Smooth muscle cell (in vitro differentiated cells): ENCODE results near the gene SARS1. TPM values are rescaled to one million over a fixed set of nuclear protein-coding genes. Genes with fewer than 3 reads are reported as not detected.
"Not testable (repeated sequence)": the region's sequence is repeated elsewhere in the genome, so short reads cannot be mapped to it uniquely, and the experiment has no call there.

Source experiments
- DNase-seq: peaks from one replicate; lab custom pipeline; 2025; ENCODE audit not compliant: unreplicated experiment; lab: John Stamatoyannopoulos, UW
- H2AFZ ChIP-seq: fragments of 200-600 bp; sonication (generic); 2 replicates; pipeline ENCODE4 v1.6.0; 2016; ENCODE audit warnings: antibody characterized with exemption, low read depth, mild to moderate bottlenecking
- H3F3A ChIP-seq: fragments of 200-600 bp; sonication (generic); 2 replicates; pipeline ENCODE4 v1.6.0; 2017; ENCODE audit warnings: antibody characterized with exemption, low read depth
- H3K27ac ChIP-seq: fragments of 200-600 bp; sonication (generic); 2 replicates; pipeline ENCODE4 v1.5.1; 2016; ENCODE audit warnings: low read depth, mild to moderate bottlenecking
- H3K27me3 ChIP-seq: fragments of 200-600 bp; sonication (generic); 2 replicates; pipeline ENCODE4 v1.6.1; 2016; ENCODE audit warnings: low read depth, mild to moderate bottlenecking
- H3K36me3 ChIP-seq: fragments of 200-600 bp; sonication (generic); 2 replicates; pipeline ENCODE4 v1.5.1; 2016; ENCODE audit warnings: low read depth
- H3K4me1 ChIP-seq: fragments of 200-600 bp; sonication (generic); 2 replicates; pipeline ENCODE4 v1.5.1; 2016; ENCODE audit warnings: low read depth
- H3K4me2 ChIP-seq: fragments of 200-600 bp; sonication (generic); 2 replicates; pipeline ENCODE4 v1.6.0; 2016; ENCODE audit warnings: mild to moderate bottlenecking
- H3K4me3 ChIP-seq: fragments of 200-600 bp; sonication (generic); 2 replicates; pipeline ENCODE4 v1.5.1; 2016; ENCODE audit warnings: mild to moderate bottlenecking
- H3K79me2 ChIP-seq: fragments of 200-600 bp; sonication (generic); 2 replicates; pipeline ENCODE4 v1.6.0; 2016; ENCODE audit warnings: low read depth, mild to moderate bottlenecking
- H3K9ac ChIP-seq: fragments of 200-600 bp; sonication (generic); 2 replicates; pipeline ENCODE4 v1.6.0; 2016; ENCODE audit warnings: low read depth
- H3K9me3 ChIP-seq: fragments of 200-600 bp; sonication (generic); replicated peaks from 2 replicates; pipeline ENCODE4 v1.5.1; 2016; ENCODE audit warnings: low read depth
- H4K20me1 ChIP-seq: fragments of 200-600 bp; sonication (generic); 2 replicates; pipeline ENCODE4 v1.6.0; 2016; ENCODE audit warnings: low read depth
- WGBS: methylation state at CpG from one replicate; pipeline ENCODE4 v1.1.7; 2016; ENCODE audit warnings: low lambda C conversion rate; 5-methylcytosine and 5-hydroxymethylcytosine counted together
- polyA plus RNA-seq: library from polyadenylated mRNA; unstranded; fragments of >200 nt; fragmentation: Nextera tagmentation; extraction: Ambion mirVana; gene quantifications from 2 replicates; pipeline ENCODE4 v1.2.1, GENCODE V29; 2016
- total RNA-seq: library from RNA; depleted of rRNA; stranded (reverse); fragments of >200 nt; gene quantifications from 2 replicates; pipeline ENCODE4 v1.2.3, GENCODE V29; 2014
- TF ChIP-seq, protein P1 (sequence below): fragments of 200-600 bp; sonication (generic); IDR thresholded peaks from 2 replicates; pipeline ENCODE4 v1.5.1; 2017; ENCODE audit warnings: borderline replicate concordance, mild to moderate bottlenecking, antibody characterized with exemption; ENCODE audit not compliant: insufficient read depth, poor library complexity, severe bottlenecking

Gene SARS1
- total and polyA plus RNA-seq, 2 experiments from 2014 or later, result 157 to 176 TPM

GRCh38 chr1:109282497-109282951 is 68.8 kb downstream of the SARS1 start:
- H3K4me3 ChIP-seq, result peak overlapping the region; percentile 81
- DNase-seq, result no peak
- no peaks in the 10 kb centered on the region for H3K27me3 ChIP-seq
- H4K20me1 ChIP-seq, result no peaks in the 10 kb centered on the region
- H3K4me2 ChIP-seq, result peak overlapping the region; percentile 86
- peak overlapping the region; percentile 76 for H2AFZ ChIP-seq
- peaks cover 15% of the 10 kb centered on the region for H3K79me2 ChIP-seq
- WGBS, result 4% methylated on average over 10 of the region's 10 CpGs
- H3K9ac ChIP-seq, result peak overlapping the region; percentile 31
- no peaks in the 10 kb centered on the region for H3K4me1 ChIP-seq
- no peaks in the 10 kb centered on the region for H3F3A ChIP-seq
- no peaks in the 10 kb centered on the region for H3K36me3 ChIP-seq
- no peaks in the 10 kb centered on the region for H3K9me3 ChIP-seq
- TF ChIP-seq, protein P1, sequence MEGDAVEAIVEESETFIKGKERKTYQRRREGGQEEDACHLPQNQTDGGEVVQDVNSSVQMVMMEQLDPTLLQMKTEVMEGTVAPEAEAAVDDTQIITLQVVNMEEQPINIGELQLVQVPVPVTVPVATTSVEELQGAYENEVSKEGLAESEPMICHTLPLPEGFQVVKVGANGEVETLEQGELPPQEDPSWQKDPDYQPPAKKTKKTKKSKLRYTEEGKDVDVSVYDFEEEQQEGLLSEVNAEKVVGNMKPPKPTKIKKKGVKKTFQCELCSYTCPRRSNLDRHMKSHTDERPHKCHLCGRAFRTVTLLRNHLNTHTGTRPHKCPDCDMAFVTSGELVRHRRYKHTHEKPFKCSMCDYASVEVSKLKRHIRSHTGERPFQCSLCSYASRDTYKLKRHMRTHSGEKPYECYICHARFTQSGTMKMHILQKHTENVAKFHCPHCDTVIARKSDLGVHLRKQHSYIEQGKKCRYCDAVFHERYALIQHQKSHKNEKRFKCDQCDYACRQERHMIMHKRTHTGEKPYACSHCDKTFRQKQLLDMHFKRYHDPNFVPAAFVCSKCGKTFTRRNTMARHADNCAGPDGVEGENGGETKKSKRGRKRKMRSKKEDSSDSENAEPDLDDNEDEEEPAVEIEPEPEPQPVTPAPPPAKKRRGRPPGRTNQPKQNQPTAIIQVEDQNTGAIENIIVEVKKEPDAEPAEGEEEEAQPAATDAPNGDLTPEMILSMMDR, result no peak
- no peak overlapping the region for H3K27ac ChIP-seq

DNA sequence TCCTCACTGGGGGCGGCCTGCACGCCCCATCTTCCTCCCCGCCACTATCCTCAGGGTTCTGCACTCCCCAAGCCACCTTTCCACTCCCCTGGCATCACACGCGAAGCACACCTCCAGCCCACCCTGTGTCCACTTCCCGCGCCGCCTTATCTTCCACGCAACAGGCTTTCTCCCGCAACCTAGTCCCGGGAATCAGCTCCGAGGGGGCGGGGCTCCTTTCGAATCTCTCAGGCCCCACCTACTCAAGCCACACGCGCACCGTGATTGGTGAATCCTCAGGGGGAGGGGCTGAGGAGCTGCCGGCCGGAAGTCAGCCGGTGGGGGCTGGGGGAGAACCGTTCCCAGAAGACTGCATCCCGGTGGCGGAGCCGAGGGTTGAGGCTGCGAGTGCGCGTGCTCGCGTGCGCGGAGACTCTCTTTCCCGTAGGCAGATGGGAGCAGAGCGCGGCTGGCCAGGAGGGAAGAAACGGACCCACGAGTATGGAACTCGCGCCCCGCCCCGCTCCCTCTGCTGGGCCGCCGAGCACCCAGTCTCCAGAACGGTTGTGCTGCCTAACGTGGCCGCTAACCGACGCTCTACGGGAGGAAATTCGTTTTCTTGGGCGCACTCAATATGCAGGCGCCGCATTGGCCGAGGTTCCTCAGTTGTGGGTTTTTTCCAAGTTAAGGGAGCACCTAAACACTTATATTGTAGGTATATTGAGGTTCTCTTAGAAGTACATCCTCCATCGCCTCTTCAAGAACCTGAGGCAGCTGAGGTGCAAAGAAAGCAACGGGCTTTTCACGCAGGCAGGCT is 69.4 kb downstream of the SARS1 start, which contains the start of gene PSRC1:
Gene PSRC1 (minus strand): TSS at position 194 of the 796 bp plus-strand sequence.
- TF ChIP-seq, protein P1, result peak; percentile 26
- Histone ChIP-seq H4K20me1 (no peaks in the 10 kb centered on the region), H3K4me3 (peak within 1 kb of the TSS; percentile 81), H3K4me2 (peak within 1 kb of the TSS; percentile 86), H3K36me3 (no peaks in the 10 kb centered on the region), H3K27me3 (no peaks in the 10 kb centered on the region), H3K4me1 (no peaks in the 10 kb centered on the region), H3K9me3 (no peaks in the 10 kb centered on the region), H3K9ac (peak within 1 kb of the TSS; percentile 31), H3K27ac (peak within 1 kb of the TSS; percentile 51), H3F3A (no peaks in the 10 kb centered on the region), H3K79me2 (peaks cover 15% of the 10 kb centered on the region), H2AFZ (peak within 1 kb of the TSS; percentile 76)
- DNase-seq, result peak; percentile 88
- 2% methylated on average over 49 of the region's 56 CpGs for WGBS

DNA sequence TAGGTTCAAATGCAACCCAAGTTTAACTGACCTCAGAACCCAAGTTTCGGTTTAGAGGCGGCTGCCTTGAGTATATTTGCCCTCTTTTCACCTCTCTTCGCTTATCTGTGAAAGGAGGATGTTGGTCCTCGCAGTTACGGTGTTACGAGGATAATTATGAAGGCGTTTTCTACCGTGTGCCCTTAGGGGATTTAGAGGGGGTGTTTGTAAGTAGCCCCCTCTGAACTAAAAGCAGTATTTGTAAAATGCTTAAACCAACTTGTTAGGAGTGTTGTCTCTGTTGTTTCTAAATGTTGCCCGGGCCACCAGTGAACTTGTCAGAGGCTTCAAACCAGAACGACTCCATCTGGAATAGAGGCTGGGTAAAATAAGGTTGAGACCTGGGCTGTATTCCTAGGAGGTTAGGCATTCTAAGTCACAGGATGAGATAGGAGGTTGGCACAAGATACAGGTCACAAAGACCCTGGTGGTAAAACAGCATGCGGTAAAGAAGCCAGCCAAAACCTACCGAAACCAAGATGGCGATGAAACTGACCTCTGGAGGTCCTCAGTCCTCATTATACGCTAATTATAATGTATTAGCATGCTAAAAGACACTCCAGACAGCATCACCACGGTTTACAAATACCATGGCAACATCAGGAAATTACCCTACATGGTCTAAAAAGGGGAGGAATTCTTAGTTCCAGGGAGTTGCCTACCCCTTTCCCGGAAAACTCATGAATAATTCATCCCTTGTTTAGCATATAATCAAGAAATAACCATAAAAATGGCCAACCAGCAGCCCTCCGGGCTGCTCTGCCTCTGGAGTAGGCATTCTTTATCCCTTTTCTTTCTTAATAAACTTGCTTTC is 70.3 kb downstream of the SARS1 start:
- no peaks in the 10 kb centered on the region for H3K27me3 ChIP-seq
- no peaks in the 10 kb centered on the region for H3F3A ChIP-seq
- no peaks in the 10 kb centered on the region for H3K36me3 ChIP-seq
- H3K4me1 ChIP-seq, result no peaks in the 10 kb centered on the region
- H3K4me2 ChIP-seq, result peak overlapping the region; percentile 86
- DNase-seq, result no peak
- peak overlapping the region; percentile 81 for H3K4me3 ChIP-seq
- H3K9me3 ChIP-seq, result no peaks in the 10 kb centered on the region
- H3K27ac ChIP-seq, result peak overlapping the region; percentile 51
- WGBS, result 54% methylated on average over 17 of the region's 17 CpGs
- H3K79me2 ChIP-seq, result peaks cover 15% of the 10 kb centered on the region
- no peaks in the 10 kb centered on the region for H4K20me1 ChIP-seq
- H2AFZ ChIP-seq, result peak overlapping the region; percentile 76
- TF ChIP-seq, protein P1, result no peak
- H3K9ac ChIP-seq, result peak overlapping the region; percentile 26

- not testable (repeated sequence) for H3K9ac ChIP-seq, H3K4me3 ChIP-seq, H3K9me3 ChIP-seq, DNase-seq, H3K36me3 ChIP-seq, H4K20me1 ChIP-seq, H3F3A ChIP-seq, H2AFZ ChIP-seq, H3K27ac ChIP-seq, H3K27me3 ChIP-seq, H3K4me1 ChIP-seq, H3K4me2 ChIP-seq
- 61% methylated on average over 5 of the region's 5 CpGs for WGBS
- peaks cover 12% of the 10 kb centered on the region for H3K79me2 ChIP-seq
Observed at GRCh38 chr1:109286762-109287161, 73.0 kb downstream of the SARS1 start.
